Large intestine (tissue), 12 donors: ENCODE results near the gene PPP1CC. TPM values are rescaled to one million over a fixed set of nuclear protein-coding genes. Genes with fewer than 3 reads are reported as not detected.

ENCODE experiments used
- DNase-seq, 2 donors: peaks; one replicate each; pipeline versions ENCODE4 v3.0.0 to v3.0.0-alpha.2; 2013
- H3K27ac ChIP-seq: one replicate; pipeline ENCODE4 v1.5.1; 2013; ENCODE audit warnings: low read length
- H3K27me3 ChIP-seq: 2 replicates; pipeline ENCODE4 v1.6.1; 2013; ENCODE audit warnings: low read length; ENCODE audit not compliant: control insufficient read depth, insufficient read depth
- H3K36me3 ChIP-seq: 2 replicates; pipeline ENCODE4 v1.6.1; 2013; ENCODE audit warnings: low read length; ENCODE audit not compliant: control insufficient read depth, insufficient read depth
- H3K4me1 ChIP-seq: one replicate; pipeline ENCODE4 v1.6.1; 2013; ENCODE audit warnings: low read length; ENCODE audit not compliant: control insufficient read depth, insufficient read depth
- H3K4me3 ChIP-seq: one replicate; pipeline ENCODE4 v1.5.1; 2013; ENCODE audit warnings: low read length
- H3K9me3 ChIP-seq: one replicate; pipeline ENCODE4 v1.6.1; 2013; ENCODE audit warnings: mild to moderate bottlenecking, low read depth, low read length, moderate library complexity; ENCODE audit not compliant: control insufficient read depth
- WGBS: methylation state at CpG from one replicate; pipeline ENCODE4 v1.1.5; 2013; ENCODE audit warnings: low lambda C conversion rate; ENCODE audit not compliant: insufficient coverage; 5-methylcytosine and 5-hydroxymethylcytosine counted together
- long read RNA-seq, 11 donors: transcript quantifications; one replicate each; lab custom pipeline, GENCODE V29; 2026
- polyA plus RNA-seq: library from polyadenylated mRNA; unstranded; fragments of 120-200 nt; gene quantifications from one replicate; pipeline ENCODE4 v1.2.1, GENCODE V29; 2013

The PPP1CC gene
- 190 TPM for polyA plus RNA-seq
- long read RNA-seq, donor 1, transcript PPP1CC-201 (7 exons, 2,559 nt), result major isoform, 30 of 53 reads
- long read RNA-seq, donor 1, partial matches to known transcripts, result 18 of 53 reads
- long read RNA-seq, donor 1, other reads (novel, unspliced or antisense), result 0 of 53 reads
- long read RNA-seq, donor 2, transcript PPP1CC-203 (2 exons, 1,133 nt), result minor isoform, 10 of 153 reads
- long read RNA-seq, donor 2, transcript PPP1CC-201 (7 exons, 2,559 nt), result major isoform, 68 of 153 reads
- long read RNA-seq, donor 2, transcript PPP1CC-211 (3 exons, 582 nt), result minor isoform, 18 of 153 reads
- long read RNA-seq, donor 2, partial matches to known transcripts, result 46 of 153 reads
- long read RNA-seq, donor 2, other reads (novel, unspliced or antisense), result 0 of 153 reads
- long read RNA-seq, donor 3, result 0 reads
- long read RNA-seq, donor 4, transcript PPP1CC-201 (7 exons, 2,559 nt), result major isoform, 7 of 8 reads
- long read RNA-seq, donor 4, partial matches to known transcripts, result 0 of 8 reads
- long read RNA-seq, donor 4, other reads (novel, unspliced or antisense), result 0 of 8 reads
- long read RNA-seq, donor 5, transcript PPP1CC-201 (7 exons, 2,559 nt), result major isoform, 28 of 45 reads
- long read RNA-seq, donor 5, partial matches to known transcripts, result 9 of 45 reads
- long read RNA-seq, donor 5, other reads (novel, unspliced or antisense), result 0 of 45 reads
- long read RNA-seq, donor 6, transcript PPP1CC-211 (3 exons, 582 nt), result minor isoform, 12 of 108 reads
- long read RNA-seq, donor 6, transcript PPP1CC-201 (7 exons, 2,559 nt), result major isoform, 66 of 108 reads
- long read RNA-seq, donor 6, partial matches to known transcripts, result 24 of 108 reads
- long read RNA-seq, donor 6, other reads (novel, unspliced or antisense), result 0 of 108 reads
- long read RNA-seq, donor 7, transcript PPP1CC-201 (7 exons, 2,559 nt), result major isoform, 17 of 38 reads
- long read RNA-seq, donor 7, transcript PPP1CC-211 (3 exons, 582 nt), result minor isoform, 8 of 38 reads
- long read RNA-seq, donor 7, partial matches to known transcripts, result 7 of 38 reads
- long read RNA-seq, donor 7, other reads (novel, unspliced or antisense), result 0 of 38 reads
- long read RNA-seq, donor 8, transcript PPP1CC-204 (6 exons, 2,154 nt), result minor isoform, 5 of 168 reads
- long read RNA-seq, donor 8, transcript PPP1CC-203 (2 exons, 1,133 nt), result minor isoform, 9 of 168 reads
- long read RNA-seq, donor 8, transcript PPP1CC-211 (3 exons, 582 nt), result minor isoform, 27 of 168 reads
- long read RNA-seq, donor 8, transcript PPP1CC-201 (7 exons, 2,559 nt), result major isoform, 71 of 168 reads
- long read RNA-seq, donor 8, partial matches to known transcripts, result 51 of 168 reads
- long read RNA-seq, donor 8, other reads (novel, unspliced or antisense), result 0 of 168 reads
- long read RNA-seq, donor 9, transcript PPP1CC-203 (2 exons, 1,133 nt), result minor isoform, 8 of 99 reads
- long read RNA-seq, donor 9, transcript PPP1CC-201 (7 exons, 2,559 nt), result major isoform, 57 of 99 reads
- long read RNA-seq, donor 9, transcript PPP1CC-211 (3 exons, 582 nt), result minor isoform, 7 of 99 reads
- long read RNA-seq, donor 9, partial matches to known transcripts, result 21 of 99 reads
- long read RNA-seq, donor 9, other reads (novel, unspliced or antisense), result 0 of 99 reads
- long read RNA-seq, donor 10, transcript PPP1CC-201 (7 exons, 2,559 nt), result major isoform, 74 of 114 reads
- long read RNA-seq, donor 10, partial matches to known transcripts, result 24 of 114 reads
- long read RNA-seq, donor 10, other reads (novel, unspliced or antisense), result 0 of 114 reads
- long read RNA-seq, donor 11, transcript PPP1CC-201 (7 exons, 2,559 nt), result major isoform, 41 of 63 reads
- long read RNA-seq, donor 11, transcript PPP1CC-211 (3 exons, 582 nt), result minor isoform, 6 of 63 reads
- long read RNA-seq, donor 11, partial matches to known transcripts, result 10 of 63 reads
- long read RNA-seq, donor 11, other reads (novel, unspliced or antisense), result 0 of 63 reads

- H3K4me1 ChIP-seq, result peaks cover 31% of the 10 kb centered on the region
- H3K4me3 ChIP-seq, result peak within 1 kb of the TSS; percentile 83
- WGBS, result 0% methylated on average over 2 of the region's 63 CpGs
- peak; percentile 91 to 94 for DNase-seq
- no peaks in the 10 kb centered on the region for H3K36me3 ChIP-seq
- no peaks in the 10 kb centered on the region for H3K9me3 ChIP-seq
- no peaks in the 10 kb centered on the region for H3K27me3 ChIP-seq
- H3K27ac ChIP-seq, result peak within 1 kb of the TSS; percentile 68
Observed at GRCh38 chr12:110742718-110743570, at the start of gene PPP1CC. PPP1CC (minus strand) TSS chr12:110742891; CDS start chr12:110742707, 184 bp downstream.

- no peaks in the 10 kb centered on the region for H3K9me3 ChIP-seq
- WGBS, result 83% methylated on average over 3 of the region's 3 CpGs
- H3K27ac ChIP-seq, result no peak overlapping the region
- no peaks in the 10 kb centered on the region for H3K4me1 ChIP-seq
- no peaks in the 10 kb centered on the region for H3K27me3 ChIP-seq
- no peaks in the 10 kb centered on the region for H3K36me3 ChIP-seq
- no peak for DNase-seq
- H3K4me3 ChIP-seq, result no peak overlapping the region
Observed at GRCh38 chr12:110791589-110791988, 48.9 kb upstream of the PPP1CC start.

GRCh38 chr12:110790301-110790700 is 47.6 kb upstream of the PPP1CC start:
- no peaks in the 10 kb centered on the region for H3K4me1 ChIP-seq
- H3K27me3 ChIP-seq, result no peaks in the 10 kb centered on the region
- H3K9me3 ChIP-seq, result no peaks in the 10 kb centered on the region
- no peaks in the 10 kb centered on the region for H3K36me3 ChIP-seq
- 100% methylated on average over 1 of the region's 1 CpG for WGBS
- no peak overlapping the region for H3K4me3 ChIP-seq
- H3K27ac ChIP-seq, result no peak overlapping the region
- DNase-seq, result no peak

DNA sequence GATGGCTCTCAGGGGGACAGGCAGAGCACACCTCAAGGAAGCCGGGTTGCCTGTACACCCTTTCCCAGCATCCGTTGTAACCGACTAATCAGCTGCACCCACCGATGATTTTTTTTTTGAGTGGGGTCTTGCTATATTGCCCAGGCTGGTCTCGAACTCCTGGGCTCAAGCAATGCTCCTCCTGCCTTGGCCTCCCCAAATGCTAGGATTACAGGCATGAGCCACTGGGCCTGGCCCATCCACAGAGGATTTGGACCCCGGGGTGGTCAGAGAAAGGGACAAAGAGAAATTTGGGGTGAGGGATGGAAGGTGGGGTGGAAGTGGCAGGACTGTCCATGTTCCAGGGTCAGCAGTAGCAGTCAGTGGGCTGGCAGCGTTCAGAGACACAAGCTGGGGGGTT is 43.3 kb upstream of the PPP1CC start:
- Histone ChIP-seq H3K4me1 (no peaks in the 10 kb centered on the region), H3K27me3 (peaks cover 2% of the 10 kb centered on the region), H3K27ac (no peak overlapping the region), H3K36me3 (no peaks in the 10 kb centered on the region), H3K4me3 (no peak overlapping the region), H3K9me3 (no peaks in the 10 kb centered on the region)
- no peak for DNase-seq
- no CpG with 5 or more reads among the region's 7 CpGs for WGBS

- Histone ChIP-seq H3K27ac (no peak overlapping the region), H3K4me3 (no peak overlapping the region)
- WGBS, result no CpG with 5 or more reads among the region's 7 CpGs
Observed at GRCh38 chr12:110785240-110785639, 42.5 kb upstream of the PPP1CC start.

DNA sequence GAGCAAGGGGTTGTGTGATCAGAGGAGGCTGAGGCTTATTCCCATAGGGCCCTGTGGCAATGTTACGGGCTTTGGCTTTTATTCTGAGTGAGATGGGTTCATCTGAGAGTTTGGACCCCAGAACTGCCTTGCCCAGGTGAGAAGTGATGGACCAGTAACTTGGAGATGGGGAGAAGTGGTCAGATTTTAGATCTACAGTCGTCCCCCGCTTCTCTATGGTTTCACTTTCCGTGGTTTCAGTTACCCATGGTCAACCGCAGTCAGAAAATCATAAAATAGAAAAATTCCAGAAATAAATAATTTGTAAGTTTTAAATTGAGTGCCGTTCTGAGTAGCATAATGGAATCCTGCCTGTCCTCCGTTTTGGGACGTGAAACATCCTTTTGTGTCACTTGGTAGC is 40.2 kb upstream of the PPP1CC start:
- 100% methylated on average over 1 of the region's 8 CpGs for WGBS

More at GRCh38 chr12:110785240-110785639, 42.5 kb upstream of the PPP1CC start:
- DNase-seq, result no peak
- H3K36me3 ChIP-seq, result no peaks in the 10 kb centered on the region
- H3K9me3 ChIP-seq, result no peaks in the 10 kb centered on the region
- peaks cover 2% of the 10 kb centered on the region for H3K27me3 ChIP-seq
- no peaks in the 10 kb centered on the region for H3K4me1 ChIP-seq

DNA sequence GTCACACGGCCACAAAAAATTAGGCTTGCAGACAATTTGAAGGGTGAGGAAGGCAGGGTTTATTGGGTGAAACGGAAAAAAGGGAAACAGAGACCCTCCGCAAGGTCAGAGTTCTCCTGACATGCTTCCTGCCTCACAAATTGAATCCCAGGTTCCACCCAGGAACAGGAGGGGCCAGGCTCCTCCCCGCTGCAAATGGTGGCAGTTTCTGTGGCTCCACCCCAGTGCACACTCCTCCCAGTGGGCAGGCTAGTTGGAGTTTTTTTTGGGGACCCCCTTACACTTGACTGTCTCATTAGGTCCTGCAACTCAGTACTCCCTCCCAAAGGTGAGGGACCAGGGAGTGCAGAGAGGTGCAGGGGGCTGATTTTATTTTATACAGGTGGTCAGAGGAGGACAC is 39.4 kb upstream of the PPP1CC start:
- H3K27ac ChIP-seq, result no peak overlapping the region
- H3K27me3 ChIP-seq, result peaks cover 2% of the 10 kb centered on the region
- H3K4me1 ChIP-seq, result no peaks in the 10 kb centered on the region
- no peaks in the 10 kb centered on the region for H3K9me3 ChIP-seq
- no CpG with 5 or more reads among the region's 4 CpGs for WGBS
- no peak overlapping the region for H3K4me3 ChIP-seq
- DNase-seq, result no peak
- no peaks in the 10 kb centered on the region for H3K36me3 ChIP-seq

More for the DNA sequence above, 40.2 kb upstream of the PPP1CC start:
- H3K36me3 ChIP-seq, result no peaks in the 10 kb centered on the region
- H3K27ac ChIP-seq, result no peak overlapping the region
- peaks cover 2% of the 10 kb centered on the region for H3K27me3 ChIP-seq
- H3K9me3 ChIP-seq, result no peaks in the 10 kb centered on the region
- H3K4me1 ChIP-seq, result no peaks in the 10 kb centered on the region
- H3K4me3 ChIP-seq, result no peak overlapping the region
- no peak for DNase-seq

GRCh38 chr12:110780448-110780847 is 37.8 kb upstream of the PPP1CC start:
- H3K9me3 ChIP-seq, result no peaks in the 10 kb centered on the region
- peaks cover 2% of the 10 kb centered on the region for H3K27me3 ChIP-seq
- H3K4me1 ChIP-seq, result no peaks in the 10 kb centered on the region
- H3K4me3 ChIP-seq, result no peak overlapping the region
- H3K27ac ChIP-seq, result no peak overlapping the region
- no CpG with 5 or more reads among the region's 4 CpGs for WGBS
- DNase-seq, result peak in 1 of 2 donors; percentile 6
- H3K36me3 ChIP-seq, result no peaks in the 10 kb centered on the region
